Measurements from ENCODE around the gene SLC8A2. TPM values are rescaled to one million over a fixed set of nuclear protein-coding genes. Genes with fewer than 3 reads are reported as not detected.

The SLC8A2 gene
- total and polyA plus RNA-seq, 2 experiments from 2014 or later: 0.86 to 10.0 TPM

GRCh38 chr19:47490847-47491246 lies 19.2 kb upstream of the SLC8A2 start (continued):
- TF ChIP-seq ZNF462 (CRISPR knock-in tag; IDR thresholded peaks at IDR 0.05): no peak
- no peak for TF ChIP-seq POLR2AphosphoS5 (IDR thresholded peaks at IDR 0.05; ENCODE audit: low read depth)
- TF ChIP-seq REST (IDR thresholded peaks at IDR 0.05; ENCODE audit: unreplicated experiment): no peak
- TF ChIP-seq ZNF114 (CRISPR knock-in tag; IDR thresholded peaks at IDR 0.05): no peak
- TF ChIP-seq EZH2 (IDR thresholded peaks at IDR 0.05; ENCODE audit: low read depth, unreplicated experiment): no peak
- TF ChIP-seq CTCF (conservative IDR thresholded peaks at IDR 0.05; ENCODE audit: low read depth in 2 of 2): no peak
